Stimulated activated CD4-positive, alpha-beta T cell treated with anti-CD3 and anti-CD28 coated beads, Interleukin-1b, Interleukin-23, amount 100 ng/mL, for 48 hours (primary cell): ENCODE data around the gene CACNG4.

Source experiments
- DNase-seq: peaks from one replicate; pipeline ENCODE4 v3.0.0-alpha.2; 2020

Gene CACNG4

DNA sequence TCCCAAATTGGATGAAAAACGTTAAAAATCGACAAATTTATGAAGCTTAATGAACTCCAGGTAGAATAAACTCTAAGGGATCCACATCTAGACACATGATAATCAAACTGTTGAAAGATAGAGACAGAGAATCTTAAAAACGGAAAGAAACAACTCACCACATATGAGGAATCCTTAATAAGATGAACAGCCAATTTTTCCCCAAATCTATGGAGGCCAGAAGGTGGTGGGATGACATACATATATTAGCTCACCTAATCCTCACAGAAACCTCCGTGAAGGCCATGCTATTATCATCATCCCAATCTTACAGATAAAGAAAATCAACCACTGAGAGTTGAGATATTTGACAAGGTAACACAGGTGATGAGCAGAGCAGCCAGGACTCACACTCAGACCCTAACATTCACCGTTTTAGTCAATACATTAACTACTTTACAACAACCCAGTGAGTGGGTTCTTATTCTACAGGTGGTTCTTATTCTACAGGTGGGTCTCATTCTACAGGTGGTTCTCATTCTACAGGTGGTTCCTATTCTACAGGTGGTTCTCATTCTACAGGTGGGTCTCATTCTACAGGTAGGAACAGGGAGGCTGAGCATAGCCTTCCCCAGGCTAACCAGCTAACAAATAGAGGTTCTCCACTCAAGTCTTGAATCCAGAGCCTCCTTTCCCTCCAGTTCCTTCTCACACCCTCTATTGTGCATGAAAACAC, 84.7 kb downstream of the CACNG4 start:
- no peak for DNase-seq

DNA sequence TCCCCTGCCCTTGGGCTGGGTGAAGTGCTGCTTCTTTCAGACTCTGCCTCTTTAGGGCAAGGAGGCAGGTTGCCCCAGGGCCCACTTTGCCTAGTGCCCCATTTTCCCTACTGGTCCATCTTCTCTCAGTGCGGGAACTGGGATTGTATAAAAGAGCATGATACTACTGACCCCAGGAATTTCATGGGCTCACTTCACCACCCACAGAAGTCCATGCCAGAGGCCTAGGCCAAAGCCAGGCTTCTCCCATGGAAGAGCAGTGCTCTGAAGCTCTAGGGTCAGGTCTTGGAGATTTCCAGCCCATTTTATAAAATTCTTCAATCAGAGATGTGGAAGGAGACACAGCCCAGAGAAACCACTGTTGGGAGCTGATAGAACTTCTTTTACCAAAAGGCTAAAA, 85.6 kb downstream of the CACNG4 start:
- no peak for DNase-seq

DNA sequence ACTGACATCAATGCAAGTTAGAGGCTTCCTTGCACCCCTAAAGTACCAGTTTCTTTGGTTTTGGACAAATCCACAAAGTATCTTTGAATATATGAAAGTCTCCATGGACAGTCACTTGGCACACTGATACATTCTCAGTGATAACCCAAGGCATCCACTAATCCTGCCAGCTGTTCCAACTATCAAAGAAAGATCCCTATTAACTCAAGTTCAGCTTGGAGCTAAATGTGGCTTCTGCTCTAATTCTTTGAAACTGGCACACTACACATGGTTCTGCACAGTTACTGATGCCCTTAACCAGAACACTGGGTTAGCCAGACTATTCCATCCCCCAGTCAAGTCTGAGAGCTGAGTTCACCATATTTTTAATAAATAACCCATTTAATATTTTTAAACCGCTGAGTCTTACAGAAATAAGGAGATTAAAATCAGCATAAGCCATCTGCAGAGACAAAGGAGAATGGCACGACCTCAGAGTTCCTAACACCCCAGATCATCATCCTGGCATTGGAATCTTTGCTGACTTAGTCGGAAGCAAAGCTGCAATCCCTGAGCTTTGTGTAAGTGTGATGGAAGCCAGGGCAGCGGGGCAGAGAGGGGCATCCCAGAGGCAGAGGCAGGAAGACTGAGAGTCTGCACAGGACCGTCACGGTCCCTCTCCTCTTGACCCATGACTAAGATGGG, 86.1 kb downstream of the CACNG4 start:
- no peak for DNase-seq

DNA sequence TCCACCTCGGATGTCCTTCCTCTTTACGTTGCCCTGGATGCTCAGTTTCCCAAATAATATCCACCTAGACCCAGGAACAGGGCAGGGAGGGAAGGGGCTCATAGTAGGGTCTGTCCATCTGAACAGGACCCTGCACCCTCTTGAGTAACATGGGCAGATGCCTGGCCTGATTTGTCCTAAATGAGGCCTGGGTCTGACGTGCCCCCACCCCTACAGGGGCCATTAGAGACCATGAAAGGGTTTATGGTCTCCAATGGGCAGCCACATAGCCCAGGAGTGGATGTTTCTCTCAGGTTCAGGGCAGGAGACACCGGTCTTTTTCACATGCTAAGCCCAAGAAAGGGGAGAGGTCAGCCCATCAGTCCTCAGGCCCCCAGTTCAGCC, 86.6 kb downstream of the CACNG4 start:
- DNase-seq, result no peak

DNA sequence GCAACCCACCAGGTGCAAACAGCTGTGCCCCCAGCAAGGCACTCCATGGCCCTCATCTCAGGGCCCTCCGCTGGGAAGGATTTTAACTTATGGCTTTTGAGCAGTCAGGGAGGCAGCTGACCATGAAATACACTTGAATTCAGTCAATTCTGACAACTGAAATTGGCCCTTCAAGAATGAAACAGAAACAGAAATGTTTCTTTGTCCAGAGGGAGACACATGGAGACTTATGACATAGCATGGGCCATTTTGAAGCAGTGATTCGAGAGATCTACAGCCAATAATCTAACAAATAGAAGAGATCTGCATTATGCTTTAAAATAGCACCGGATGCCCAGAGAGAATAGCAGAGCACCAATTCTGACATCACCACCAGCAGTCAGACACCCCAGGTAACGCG, 87.3 kb downstream of the CACNG4 start:
- DNase-seq, result no peak

DNA sequence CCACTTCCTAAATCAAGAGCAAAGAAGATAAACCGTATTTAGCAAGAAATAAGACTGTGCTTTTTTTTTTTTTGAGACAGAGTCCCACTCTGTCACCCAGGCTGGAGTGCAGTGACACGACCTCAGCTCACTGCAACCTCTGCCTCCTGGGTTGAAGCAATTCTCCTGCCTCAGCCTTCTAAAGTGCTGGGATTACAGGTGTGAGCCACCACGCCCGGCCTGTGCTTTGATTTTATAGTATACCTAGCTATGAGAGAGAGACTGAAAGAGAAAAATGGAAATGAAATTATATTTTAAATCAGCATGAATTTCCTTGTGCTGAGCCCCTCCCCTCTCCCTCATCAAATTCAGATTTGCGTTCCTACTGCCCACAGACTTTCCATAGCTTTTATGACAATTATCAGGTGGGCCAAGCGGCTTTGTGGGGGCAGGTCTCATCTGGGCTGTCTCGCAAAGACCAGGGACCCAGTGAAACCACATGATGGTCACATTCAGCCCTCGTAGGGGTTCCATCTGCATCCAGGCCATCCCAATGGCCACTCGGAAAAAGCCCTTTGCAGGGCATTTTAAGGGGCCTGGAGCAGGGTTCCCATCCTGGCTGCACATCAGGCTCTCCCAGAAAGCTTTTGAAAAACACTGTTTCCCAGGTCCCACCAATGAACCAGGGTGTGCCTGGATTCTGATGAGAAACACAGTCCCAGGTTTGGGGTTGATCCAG, 88.4 kb downstream of the CACNG4 start:
- DNase-seq, result no peak

DNA sequence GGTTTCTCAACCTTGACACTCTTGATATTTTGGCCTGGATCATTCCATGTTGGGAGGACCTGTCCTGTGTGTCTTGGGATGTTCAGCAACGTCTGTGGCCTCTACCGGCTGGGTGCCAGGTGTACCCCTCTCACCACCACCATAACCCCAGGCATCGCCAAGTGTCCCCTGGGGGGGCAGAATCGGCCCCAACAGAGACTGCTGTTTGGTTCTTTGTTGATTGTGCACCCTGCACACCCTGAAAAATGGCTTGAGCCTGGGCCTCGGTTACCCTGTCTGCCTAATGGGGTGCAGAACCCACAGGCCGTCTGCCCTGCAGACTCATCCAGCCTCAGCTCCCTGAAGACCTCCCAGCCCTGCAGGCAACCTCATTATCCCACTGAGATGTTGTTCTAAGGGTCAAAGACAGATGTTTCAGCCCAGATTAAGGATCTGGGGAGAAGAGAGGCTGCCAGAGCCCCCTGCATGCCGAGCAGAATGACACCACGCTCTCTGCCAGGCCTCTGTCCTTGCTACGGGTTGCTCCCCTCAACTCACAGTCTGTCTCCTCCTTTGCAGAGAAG, 89.0 kb downstream of the CACNG4 start:
- DNase-seq, result no peak

DNA sequence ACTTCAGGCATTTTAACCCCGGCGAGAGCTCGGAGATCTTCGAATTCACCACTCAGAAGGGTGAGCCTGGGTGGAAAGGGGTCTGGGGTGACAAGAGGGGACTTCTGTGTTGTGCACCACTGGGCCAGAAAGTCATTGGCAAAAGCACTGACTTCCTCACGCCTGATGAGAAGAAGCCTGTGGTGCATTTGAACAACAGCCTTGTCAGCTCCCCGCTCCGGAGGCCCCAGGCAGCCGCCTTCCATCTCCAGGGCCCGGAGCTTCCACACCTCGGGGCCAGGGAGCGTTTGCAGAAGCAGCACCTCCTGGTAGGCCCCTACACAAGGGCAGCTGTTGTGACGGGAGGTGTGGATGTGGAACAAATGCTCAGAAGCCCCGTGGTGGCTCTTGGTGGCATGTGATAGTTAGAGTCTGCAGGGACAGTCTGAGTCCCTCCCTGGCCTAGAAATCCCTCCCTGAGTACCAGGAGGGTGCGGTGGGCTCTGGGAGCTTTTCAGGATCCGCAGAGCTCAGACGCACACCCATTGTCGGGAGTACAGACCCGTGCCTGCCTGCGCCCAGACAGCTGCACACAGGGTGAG, 89.6 kb downstream of the CACNG4 start:
- DNase-seq, result no peak

DNA sequence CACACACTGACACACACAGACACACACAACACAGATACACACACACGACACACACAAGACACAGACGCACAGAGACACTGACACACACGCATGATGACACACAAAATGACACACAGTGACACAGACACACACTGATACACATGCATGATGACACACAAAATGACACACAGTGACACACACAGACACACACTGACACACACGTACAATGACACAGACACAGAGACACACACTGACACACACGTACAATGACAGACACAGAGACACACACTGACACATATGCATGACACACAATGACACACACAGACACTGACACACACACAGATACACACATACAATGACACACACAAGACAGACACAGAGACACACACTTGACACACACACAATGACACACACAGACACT, 90.1 kb downstream of the CACNG4 start:
- DNase-seq, result no peak

DNA sequence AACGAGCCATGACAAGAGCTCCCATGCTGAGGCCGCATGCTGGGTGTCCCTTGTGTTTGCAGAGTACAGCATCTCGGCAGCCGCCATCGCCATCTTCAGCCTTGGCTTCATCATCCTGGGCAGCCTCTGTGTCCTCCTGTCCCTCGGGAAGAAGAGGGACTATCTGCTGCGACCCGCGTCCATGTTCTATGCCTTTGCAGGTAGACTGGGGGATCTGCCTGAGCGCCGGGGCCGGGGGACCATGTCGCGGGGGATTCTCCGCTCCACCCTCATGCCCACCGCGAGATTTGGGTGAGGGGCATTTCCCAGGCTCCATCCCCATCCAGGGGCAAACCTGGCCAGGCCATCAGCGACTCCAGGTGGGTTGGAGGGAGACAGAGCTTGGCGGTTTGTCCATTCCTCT, 90.5 kb downstream of the CACNG4 start:
- no peak for DNase-seq

DNA sequence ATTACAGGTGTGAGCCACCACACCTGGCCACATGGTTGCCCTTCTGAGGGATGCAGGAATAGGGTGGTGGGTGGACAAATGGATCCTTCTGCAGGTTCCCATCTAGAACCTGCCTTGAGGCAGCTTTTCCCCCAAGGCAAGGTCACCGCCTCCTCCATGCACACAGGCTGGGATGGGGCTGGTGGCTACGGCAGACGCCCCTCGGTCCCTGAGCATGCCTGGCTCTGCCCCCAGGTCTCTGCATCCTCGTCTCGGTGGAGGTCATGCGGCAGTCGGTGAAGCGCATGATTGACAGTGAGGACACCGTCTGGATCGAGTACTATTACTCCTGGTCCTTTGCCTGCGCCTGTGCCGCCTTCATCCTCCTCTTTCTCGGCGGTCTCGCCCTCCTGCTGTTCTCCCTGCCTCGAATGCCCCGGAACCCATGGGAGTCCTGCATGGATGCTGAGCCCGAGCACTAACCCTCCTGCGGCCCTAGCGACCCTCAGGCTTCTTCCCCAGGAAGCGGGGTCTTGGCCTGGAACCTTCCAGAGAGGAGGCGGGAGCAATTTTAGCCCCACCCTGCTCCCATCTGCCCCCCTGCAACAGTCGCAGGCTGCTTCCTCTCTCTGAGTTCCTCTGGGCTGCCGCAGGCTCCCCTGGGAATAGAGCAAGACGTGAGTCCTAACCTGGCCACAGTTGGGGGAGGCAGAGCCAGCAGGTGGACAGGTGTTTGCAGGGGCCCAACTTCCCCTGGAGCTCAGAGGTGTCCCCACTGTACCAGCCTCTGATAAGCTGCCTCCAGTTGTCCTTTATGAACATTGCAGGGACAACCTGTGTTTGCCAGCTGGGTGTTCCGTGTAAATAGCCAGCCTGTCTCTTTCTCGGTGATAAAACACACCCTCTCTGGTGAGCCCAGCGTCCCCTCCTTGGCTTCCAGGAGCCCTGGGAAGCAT, 91.6 kb downstream of the CACNG4 start:
- no peak for DNase-seq

DNA sequence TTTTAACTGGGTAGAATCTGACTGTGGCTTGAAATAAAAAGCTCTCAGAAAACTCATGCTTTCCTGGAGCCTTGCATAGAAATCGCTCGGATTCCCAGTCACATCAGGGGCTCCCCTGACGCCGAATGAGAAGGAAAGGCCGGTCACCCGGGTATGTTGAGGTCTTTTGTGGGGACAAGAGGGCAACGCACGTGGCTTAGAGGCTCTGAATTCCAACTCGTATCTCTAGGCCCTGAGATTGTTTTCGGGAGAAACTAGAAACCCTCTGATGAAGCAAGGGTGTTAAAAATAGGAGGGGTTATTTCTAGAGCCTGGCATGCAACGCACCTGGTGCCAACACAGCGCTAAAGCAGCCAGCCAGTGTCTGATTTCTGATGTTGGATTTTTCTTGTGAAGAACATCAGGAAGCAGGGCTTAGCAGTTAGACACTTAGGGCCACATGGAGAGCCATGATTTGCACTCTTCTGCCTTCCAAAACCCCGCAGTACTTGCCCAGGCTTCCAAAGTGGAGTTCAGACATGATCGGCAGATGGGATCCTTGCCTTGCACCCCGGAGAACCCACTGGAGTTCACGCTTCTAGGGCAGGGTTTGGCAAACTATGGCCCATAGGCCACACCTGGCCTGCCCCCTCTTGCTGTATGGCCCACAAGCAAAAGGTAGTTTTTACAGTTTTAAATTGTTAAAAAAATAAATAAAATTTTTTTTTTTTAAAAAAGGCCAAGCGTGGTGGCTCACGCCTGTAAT, 92.4 kb downstream of the CACNG4 start:
- no peak for DNase-seq

DNA sequence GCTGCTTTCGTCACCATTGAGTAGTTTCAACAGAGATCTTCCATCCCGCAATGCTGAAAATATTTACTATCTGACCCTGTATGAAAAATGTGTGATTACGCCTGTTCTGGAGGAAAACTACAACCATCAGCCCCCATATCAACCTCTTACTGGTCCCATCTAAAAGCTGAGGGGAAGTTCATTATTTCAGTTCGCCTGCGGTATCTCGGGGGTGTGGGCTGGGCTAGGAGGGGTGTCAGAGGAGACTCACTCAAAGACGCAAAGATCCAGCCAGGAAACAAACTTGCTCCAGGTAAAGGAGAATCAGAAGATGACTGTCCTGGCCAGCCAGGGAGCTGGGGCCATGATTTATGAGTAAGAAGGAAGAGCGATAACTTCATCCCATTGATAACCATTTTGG, 93.5 kb downstream of the CACNG4 start:
- DNase-seq, result no peak

DNA sequence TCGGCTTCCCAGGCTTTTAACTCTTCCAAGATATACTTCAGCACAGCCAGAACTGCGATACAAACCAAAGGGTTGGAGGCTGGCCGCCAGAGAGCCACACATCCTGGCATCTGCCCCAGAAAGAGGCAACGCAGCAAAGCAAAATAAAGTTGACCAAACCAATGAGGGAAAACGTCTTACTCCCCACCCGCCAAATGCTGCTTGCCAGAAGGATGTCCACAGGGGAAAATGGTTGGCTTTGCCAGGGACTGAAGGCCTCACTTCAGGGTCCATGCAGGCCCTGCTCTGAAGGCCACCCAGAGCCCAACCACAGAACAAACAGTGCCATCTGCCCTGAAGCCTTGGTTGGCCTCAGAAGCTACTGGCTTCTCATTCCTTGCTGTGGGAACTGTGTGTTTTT, 94.9 kb downstream of the CACNG4 start:
- no peak for DNase-seq

DNA sequence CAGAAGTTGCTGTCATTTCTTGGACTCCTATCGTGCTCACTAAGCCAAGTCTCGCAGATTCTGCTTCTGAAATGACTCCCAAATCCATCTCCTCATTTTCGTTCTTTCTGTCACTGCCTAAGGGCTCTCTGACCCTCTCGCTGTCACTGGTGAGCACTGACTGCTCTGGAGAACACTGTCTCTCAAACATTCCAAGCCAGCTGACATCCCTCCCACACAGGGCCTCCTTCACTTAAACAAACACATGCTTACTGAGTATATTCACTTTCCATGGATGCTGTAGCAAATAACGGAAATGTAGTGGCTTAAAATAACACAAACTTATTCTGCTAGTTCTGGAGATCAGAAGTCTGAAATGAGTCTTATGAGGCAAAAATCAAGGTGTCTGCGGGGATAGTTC, 98.6 kb downstream of the CACNG4 start:
- DNase-seq, result no peak

DNA sequence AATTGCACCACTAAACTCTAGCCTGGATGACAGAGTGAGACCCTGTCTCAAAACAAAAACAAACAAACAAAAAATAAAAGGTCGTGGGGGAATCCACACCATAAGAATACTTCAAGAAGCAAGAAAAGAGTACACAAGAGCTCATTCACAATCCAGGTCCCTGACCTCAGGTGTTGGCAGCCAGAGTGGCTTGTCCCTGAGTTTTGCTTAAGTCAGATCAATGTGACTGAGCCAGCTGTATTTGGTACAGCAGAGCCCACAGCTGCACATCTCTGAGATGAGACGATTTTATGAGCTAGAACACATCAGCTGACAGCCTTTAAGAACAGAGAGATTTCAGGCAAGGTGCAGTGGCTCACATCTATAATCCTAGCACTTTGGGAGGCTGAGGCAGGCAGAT, 102.2 kb downstream of the CACNG4 start:
- DNase-seq, result no peak

DNA sequence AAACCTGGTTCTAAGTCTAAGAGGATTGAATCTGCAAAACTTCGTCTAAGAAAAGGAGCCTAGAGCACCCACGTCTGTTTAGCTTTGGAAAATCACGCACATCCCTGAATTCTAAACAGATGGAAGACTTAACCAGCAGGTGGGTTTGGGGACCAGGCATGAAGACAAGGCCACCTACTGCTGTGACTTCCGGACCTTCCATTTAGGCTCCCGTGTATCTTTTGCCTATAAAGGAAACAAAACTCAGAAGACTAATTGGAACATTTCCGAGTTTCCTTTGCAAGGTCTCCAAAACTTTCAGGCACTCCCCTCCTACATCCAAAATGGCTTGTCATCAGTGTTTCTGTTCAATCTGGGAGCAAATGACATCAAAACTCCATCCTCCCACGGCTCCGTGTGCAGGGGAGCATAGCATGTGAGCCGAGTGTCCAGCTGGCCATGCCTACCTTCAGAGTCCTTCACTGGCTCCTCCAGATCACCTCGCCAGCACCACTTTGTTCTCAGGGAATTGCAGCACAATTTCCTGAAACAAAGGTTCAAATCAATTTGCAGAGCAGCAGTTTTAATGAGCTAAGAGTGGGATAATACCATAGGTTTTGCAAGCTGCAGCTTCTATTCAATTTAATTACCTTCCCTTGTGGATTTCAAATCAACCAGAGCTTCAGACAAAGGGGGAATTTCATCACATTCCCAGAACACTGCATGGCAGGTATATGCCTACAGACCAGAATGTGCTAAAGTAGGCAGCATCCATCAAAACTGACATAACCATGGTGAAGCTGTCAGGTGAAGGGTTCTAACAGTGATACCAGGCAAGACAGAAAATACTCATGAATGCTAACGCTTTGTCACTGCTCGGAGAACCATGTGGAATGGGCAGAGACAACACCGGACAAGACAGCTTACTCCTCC, 103.3 kb downstream of the CACNG4 start:
- no peak for DNase-seq

DNA sequence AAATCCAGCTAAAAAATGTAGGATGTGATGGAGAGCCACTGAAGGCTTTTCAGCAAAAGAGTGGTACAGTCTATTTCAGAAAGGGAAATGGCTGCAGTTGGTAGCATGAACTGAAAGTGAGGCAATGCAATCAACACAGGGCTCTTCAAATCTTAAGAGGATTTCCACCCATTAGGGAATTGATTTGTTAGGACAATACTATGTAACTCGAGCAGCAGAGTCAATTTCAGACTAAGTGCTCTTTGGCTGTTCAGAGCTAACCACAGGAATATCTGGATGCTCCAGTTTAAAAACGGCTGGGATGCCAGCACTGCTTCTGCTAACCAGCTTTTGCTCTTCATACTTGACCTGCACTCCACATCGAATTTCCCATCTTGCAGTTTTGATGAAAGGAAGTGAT, 104.5 kb downstream of the CACNG4 start:
- DNase-seq, result no peak

DNA sequence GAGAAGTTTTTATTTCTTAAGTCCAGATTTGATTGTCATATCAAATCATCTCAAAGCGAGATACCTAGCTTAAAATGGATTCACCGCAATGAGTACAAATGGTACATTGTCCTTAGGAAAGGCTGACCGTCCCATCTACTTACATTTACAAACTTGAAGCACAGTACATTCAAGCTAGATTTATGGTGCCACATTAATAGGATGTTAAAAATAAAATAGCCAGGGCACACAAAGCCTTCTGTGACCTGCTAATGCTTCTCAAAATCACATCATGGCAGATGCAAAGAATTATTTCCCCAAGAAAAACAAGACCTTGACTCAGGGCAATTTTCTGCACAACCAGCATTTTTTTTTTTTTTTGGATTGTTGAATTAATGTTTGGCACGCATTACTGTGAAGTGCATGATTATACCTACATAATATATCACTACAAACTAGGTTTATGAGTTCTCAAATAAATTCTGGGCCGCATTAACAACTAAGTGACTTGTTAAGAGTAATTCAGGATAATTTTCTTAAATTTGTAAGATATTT, 105.2 kb downstream of the CACNG4 start:
- DNase-seq, result no peak

DNA sequence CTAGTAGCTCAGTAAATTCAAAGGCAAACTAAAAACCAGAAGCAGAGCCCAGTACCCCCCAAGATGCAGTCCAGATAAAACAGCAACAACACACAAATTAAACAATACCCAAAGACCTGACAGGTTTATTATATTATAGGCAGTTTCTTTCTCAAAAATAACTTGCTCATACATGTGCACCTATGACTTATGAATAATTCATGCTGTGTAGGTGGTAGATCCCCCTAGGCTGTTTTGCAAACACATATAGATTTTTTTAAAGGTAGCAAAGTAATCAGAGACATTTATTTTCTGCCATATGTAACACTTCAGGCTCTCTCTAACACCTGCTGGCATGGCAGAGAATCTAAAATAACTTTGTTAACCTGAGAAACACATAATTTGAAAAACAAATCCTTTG, 107.1 kb downstream of the CACNG4 start:
- no peak for DNase-seq
